Lower leg skin (tissue), 4 donors: ENCODE data around the gene TMPO. TPM values are rescaled to one million over a fixed set of nuclear protein-coding genes. Genes with fewer than 3 reads are reported as not detected.

Experiments used
- DNase-seq, 2 donors: peaks; one replicate each; pipeline ENCODE4 v3.0.0-alpha.2; 2019; ENCODE audit warnings: low spot score in 2 of 2
- H3K4me3 ChIP-seq: fragments of 200-600 bp; sonication (generic); 2 replicates; pipeline ENCODE4 v1.5.1; 2017; ENCODE audit warnings: mild to moderate bottlenecking, low read depth; ENCODE audit not compliant: poor library complexity, severe bottlenecking
- CTCF ChIP-seq, 3 donors: fragments of 450-650 bp; IDR thresholded peaks; one replicate each; pipeline ENCODE4 v1.5.1; 2016; ENCODE audit warnings: antibody characterized with exemption in 3 of 3, mild to moderate bottlenecking in 3 of 3, moderate library complexity in 2 of 3
- POLR2A ChIP-seq, 2 donors: fragments of 450-650 bp; IDR thresholded peaks; one replicate each; pipeline ENCODE4 v1.6.1; 2016 to 2017; ENCODE audit warnings: antibody characterized with exemption in 2 of 2, mild to moderate bottlenecking in 1 of 2, moderate library complexity in 1 of 2
- WGBS, 2 donors: methylation state at CpG; one replicate each; pipeline ENCODE4 v1.1.5; 2018; 5-methylcytosine and 5-hydroxymethylcytosine counted together
- intact Hi-C: fragments of 100-400 bp; cut with DNase I; formaldehyde crosslinking; loops from one replicate; pipeline ENCODE4 v1.15.0; 2023; ENCODE audit warnings: low total_unique reads
- total RNA-seq, 4 donors: library from RNA; depleted of rRNA; stranded (reverse); fragments of >200 nt; gene quantifications; one replicate each; pipeline ENCODE4 v1.1.0, GENCODE V29; 2016

TMPO gene
- total RNA-seq, 4 donors from 2014 or later = 43.1 to 62.9 (median 54.8) TPM

DNA sequence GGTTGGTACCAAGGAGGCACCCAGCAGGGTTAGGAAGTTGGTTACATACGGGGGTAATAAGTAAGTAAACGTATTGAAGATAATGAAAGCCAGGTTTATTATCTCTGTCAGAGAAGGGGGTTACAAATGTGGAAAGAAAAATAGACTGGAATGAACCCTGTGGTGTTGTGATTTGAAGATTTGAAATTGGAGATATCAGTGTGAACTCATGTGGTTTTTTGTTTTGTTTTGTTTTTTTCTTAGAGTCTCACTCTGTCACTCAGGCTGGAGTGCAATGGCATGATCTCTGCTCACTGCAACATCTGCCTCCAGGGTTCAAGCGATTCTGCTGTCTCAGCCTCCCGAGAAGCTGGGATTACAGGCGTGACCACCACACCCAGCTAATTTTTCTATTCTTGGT lies 64.0 kb downstream of the TMPO start:
- no peak for TF ChIP-seq POLR2A (IDR thresholded peaks at IDR 0.05)
- TF ChIP-seq CTCF (IDR thresholded peaks at IDR 0.05) = no peak
- WGBS, 2 donors = 73 to 78% methylated on average over 5 of the region's 5 CpGs
- no peak overlapping the region for H3K4me3 ChIP-seq
- intact Hi-C loops = no loop called here
- DNase-seq = peak in 1 of 2 donors; percentile 14

DNA sequence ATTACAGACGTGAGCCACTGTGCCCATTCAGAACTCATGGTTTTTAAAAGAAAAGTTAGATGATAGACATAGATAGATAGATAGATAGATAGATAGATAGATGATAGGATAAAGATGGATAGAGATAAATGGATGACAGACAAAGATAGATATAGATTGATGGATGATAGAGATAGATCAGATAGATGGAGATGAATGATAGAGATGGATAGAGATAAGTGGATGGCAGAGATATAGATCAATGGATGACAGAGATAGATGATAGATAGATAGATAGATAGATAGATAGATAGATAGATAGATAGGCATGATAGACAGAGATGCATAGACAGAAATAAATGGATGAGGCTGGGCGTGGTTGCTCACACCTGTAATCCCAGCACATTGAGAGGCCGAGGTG lies 64.4 kb downstream of the TMPO start:
- TF ChIP-seq CTCF (IDR thresholded peaks at IDR 0.05) = no peak
- intact Hi-C loops = no loop called here
- WGBS, 2 donors = 88 to 92% methylated on average over 3 of the region's 3 CpGs
- DNase-seq = peak in 1 of 2 donors; percentile 17
- no peak overlapping the region for H3K4me3 ChIP-seq

DNA sequence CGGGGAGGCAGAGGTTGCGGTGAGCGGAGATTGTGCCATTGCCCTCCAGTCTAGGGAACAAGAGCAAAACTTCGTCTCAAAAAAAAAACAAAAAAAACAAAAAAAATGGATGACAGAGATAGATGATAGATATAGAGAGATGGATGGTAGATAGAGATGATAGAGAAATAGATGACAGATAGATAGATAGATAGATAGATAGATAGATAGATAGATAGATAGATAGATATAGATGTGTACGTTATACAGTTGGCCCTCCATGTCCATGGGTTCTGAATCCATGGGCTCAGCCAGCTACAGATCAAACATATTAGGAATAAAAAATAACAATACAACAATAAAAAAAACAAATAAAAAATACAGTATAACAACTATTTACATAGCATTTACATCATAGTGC lies 65.3 kb downstream of the TMPO start:
- no peak for TF ChIP-seq POLR2A (IDR thresholded peaks at IDR 0.05)
- TF ChIP-seq CTCF (IDR thresholded peaks at IDR 0.05) = no peak

DNA sequence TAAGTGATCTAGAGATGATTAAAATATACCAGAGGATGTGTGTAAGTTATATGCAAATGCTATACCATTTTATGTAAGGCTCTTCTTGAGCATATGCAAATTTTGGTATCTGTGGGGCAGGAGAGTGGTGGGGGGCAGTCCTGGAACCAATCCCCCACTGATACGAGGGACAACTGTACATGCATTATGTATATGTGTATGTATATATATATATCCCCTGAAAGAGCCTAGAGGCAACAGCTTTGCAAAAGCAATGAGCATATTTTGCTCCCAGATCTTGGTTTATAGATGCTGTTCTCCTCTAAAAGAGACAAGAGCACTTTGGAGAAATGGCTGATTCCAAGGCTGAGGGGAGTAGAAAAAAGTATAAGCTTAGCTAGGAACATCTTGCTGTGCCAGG lies 65.7 kb downstream of the TMPO start:
- DNase-seq = no peak
- intact Hi-C loops = no loop called here
- H3K4me3 ChIP-seq = no peak overlapping the region
- 71 to 72% methylated on average over 1 of the region's 1 CpG for WGBS, 2 donors
- TF ChIP-seq CTCF (IDR thresholded peaks at IDR 0.05) (no peak), POLR2A (IDR thresholded peaks at IDR 0.05) (no peak)

More for the DNA sequence above, 65.3 kb downstream of the TMPO start:
- WGBS, 2 donors = 96% methylated on average over 5 of the region's 5 CpGs
- intact Hi-C loops = no loop called here
- no peak overlapping the region for H3K4me3 ChIP-seq
- no peak for DNase-seq

- 83 to 90% methylated on average over 6 of the region's 6 CpGs for WGBS, 2 donors
- no peak for DNase-seq
Measured at GRCh38 chr12:98582093-98582492, 66.7 kb downstream of the TMPO start.

More at GRCh38 chr12:98582093-98582492, 66.7 kb downstream of the TMPO start:
- no peak overlapping the region for H3K4me3 ChIP-seq
- intact Hi-C loops = no loop called here
- no peak for TF ChIP-seq CTCF (IDR thresholded peaks at IDR 0.05)
- TF ChIP-seq POLR2A (IDR thresholded peaks at IDR 0.05) = no peak
